ENCODE results near the gene PPRC1.

Gene PPRC1

DNA sequence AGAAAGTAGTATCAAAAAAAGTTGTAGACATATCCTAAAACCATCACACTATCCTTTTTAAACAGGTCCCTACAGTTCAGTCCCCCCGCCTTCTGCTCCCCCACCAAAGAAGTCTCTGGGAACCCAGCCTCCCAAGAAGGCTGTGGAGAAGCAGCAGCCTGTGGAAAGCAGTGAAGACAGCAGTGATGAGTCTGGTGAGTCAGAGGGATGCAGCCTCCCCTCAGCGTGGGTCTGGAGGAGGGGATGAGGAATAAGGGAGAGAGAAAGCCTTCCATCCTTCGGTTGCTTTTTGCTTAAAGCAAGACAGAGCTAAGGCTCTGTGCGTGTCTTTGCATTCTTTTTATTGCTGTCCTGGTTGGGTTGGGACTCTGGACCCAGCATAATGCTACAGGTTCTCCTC, 27.0 kb downstream of the PPRC1 start:
- no peak for DNase-seq
- Histone ChIP-seq H3K4me2 (ENCODE audit: low read depth, low read length) (no peak overlapping the region), H2AFZ (ENCODE audit: low read length) (no peak overlapping the region), H3K27ac (ENCODE audit: low read length) (no peak overlapping the region), H3K79me2 (ENCODE audit: low read length) (peaks cover 48% of the 10 kb centered on the region), H3K27me3 (replicated peaks; ENCODE audit: insufficient read depth, low read length) (no peaks in the 10 kb centered on the region), H3K36me3 (replicated peaks; ENCODE audit: insufficient read depth, low read length) (peaks cover 52% of the 10 kb centered on the region), H3K4me1 (ENCODE audit: low read length) (no peaks in the 10 kb centered on the region), H3K9me2 (replicated peaks; ENCODE audit: insufficient read depth, low read length) (no peaks in the 10 kb centered on the region), H3K4me3 (ENCODE audit: low read length) (no peak overlapping the region), H3F3A (ENCODE audit: insufficient read depth, low read length) (peaks cover 18% of the 10 kb centered on the region), H3K9ac (ENCODE audit: low read length) (no peak overlapping the region), H3K9me3 (replicated peaks; ENCODE audit: insufficient read depth, low read length) (no peaks in the 10 kb centered on the region), H4K20me1 (ENCODE audit: insufficient read depth, low read length) (peaks cover 27% of the 10 kb centered on the region; the same call in 1 of the 2 replicates)
- TF ChIP-seq, protein P1, sequence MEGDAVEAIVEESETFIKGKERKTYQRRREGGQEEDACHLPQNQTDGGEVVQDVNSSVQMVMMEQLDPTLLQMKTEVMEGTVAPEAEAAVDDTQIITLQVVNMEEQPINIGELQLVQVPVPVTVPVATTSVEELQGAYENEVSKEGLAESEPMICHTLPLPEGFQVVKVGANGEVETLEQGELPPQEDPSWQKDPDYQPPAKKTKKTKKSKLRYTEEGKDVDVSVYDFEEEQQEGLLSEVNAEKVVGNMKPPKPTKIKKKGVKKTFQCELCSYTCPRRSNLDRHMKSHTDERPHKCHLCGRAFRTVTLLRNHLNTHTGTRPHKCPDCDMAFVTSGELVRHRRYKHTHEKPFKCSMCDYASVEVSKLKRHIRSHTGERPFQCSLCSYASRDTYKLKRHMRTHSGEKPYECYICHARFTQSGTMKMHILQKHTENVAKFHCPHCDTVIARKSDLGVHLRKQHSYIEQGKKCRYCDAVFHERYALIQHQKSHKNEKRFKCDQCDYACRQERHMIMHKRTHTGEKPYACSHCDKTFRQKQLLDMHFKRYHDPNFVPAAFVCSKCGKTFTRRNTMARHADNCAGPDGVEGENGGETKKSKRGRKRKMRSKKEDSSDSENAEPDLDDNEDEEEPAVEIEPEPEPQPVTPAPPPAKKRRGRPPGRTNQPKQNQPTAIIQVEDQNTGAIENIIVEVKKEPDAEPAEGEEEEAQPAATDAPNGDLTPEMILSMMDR (IDR thresholded peaks at IDR 0.05; ENCODE audit: low read length), result no peak
- no peak for TF ChIP-seq EZH2phosphoT487 (IDR thresholded peaks at IDR 0.05; ENCODE audit: low read length)
- no peak for TF ChIP-seq EZH2 (optimal IDR thresholded peaks at IDR 0.05; ENCODE audit: low read depth, low read length)

DNA sequence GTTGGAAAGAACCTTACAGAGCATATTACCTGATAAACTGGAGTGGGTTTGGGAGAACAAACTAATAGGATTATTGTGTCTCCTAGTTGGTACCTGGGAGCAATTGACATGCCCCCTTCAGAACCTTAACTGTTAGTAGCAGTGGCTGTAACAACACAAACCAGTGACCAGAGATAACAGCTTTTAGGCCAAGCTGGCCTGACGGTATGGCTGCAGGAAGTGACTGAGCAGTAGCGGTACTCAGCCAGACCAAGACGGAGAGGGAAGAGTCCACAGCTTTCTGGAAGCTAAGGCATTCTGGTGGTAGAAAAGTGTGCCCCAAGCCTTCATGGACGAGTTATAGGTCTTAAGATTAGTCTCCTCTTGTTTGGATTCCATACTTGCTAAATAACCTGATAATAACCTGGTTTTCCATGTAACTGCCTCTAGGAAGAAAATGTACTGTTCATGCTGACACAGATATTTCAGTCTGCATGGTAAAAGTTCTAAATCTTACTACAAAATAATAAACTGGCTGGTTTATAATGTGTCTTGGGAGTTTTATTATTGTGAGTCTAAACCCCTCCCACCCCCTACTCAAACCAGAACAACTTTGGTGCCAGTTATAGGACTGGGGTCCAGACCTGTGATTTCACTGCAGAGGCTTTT, 30.6 kb downstream of the PPRC1 start:
- H3K4me3 ChIP-seq (ENCODE audit: low read length), result no peak overlapping the region

DNA sequence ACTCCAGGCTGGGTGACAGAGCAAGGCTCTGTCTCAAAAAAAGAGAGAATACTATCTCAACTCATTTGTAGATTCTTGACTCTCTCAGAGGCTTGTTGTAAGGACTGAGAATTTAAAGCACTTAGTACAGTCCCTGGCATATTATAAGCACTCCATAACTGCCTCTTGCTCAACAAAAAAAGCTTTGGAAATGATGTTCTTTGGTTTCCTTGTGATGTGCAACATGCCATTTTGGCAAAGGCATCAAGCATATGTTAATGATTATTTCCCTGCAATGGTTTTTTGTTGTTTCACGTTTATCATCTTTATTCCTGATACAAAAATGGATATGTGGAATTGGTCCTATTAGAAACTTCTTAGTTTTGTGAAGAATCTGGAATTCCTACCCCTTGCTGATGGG, 35.0 kb downstream of the PPRC1 start:
- H3K4me3 ChIP-seq (ENCODE audit: low read length), result no peak overlapping the region
- peaks cover 8% of the 10 kb centered on the region for H3K4me1 ChIP-seq (ENCODE audit: low read length)
- H2AFZ ChIP-seq (ENCODE audit: low read length), result no peak overlapping the region
- no peak overlapping the region for H3K27ac ChIP-seq (ENCODE audit: low read length)
- H3K27me3 ChIP-seq (replicated peaks; ENCODE audit: insufficient read depth, low read length), result no peaks in the 10 kb centered on the region
- peaks cover 8% of the 10 kb centered on the region for H3K36me3 ChIP-seq (replicated peaks; ENCODE audit: insufficient read depth, low read length)
- DNase-seq, result no peak
- H3K9ac ChIP-seq (ENCODE audit: low read length), result no peak overlapping the region
- H3K9me2 ChIP-seq (replicated peaks; ENCODE audit: insufficient read depth, low read length), result no peaks in the 10 kb centered on the region
- TF ChIP-seq, protein P1 (IDR thresholded peaks at IDR 0.05; ENCODE audit: low read length), result no peak
- TF ChIP-seq EZH2phosphoT487 (IDR thresholded peaks at IDR 0.05; ENCODE audit: low read length), result no peak
- H3K9me3 ChIP-seq (replicated peaks; ENCODE audit: insufficient read depth, low read length), result no peaks in the 10 kb centered on the region
- H3F3A ChIP-seq (ENCODE audit: insufficient read depth, low read length), result peaks cover 31% of the 10 kb centered on the region
- H3K79me2 ChIP-seq (ENCODE audit: low read length), result no peaks in the 10 kb centered on the region
- H4K20me1 ChIP-seq (ENCODE audit: insufficient read depth, low read length), result no peaks in the 10 kb centered on the region
- H3K4me2 ChIP-seq (ENCODE audit: low read depth, low read length), result no peak overlapping the region

More for the DNA sequence above, 30.6 kb downstream of the PPRC1 start:
- TF ChIP-seq EZH2phosphoT487 (IDR thresholded peaks at IDR 0.05; ENCODE audit: low read length), result no peak
- TF ChIP-seq EZH2 (optimal IDR thresholded peaks at IDR 0.05; ENCODE audit: low read depth, low read length), result no peak
- Histone ChIP-seq H3K4me2 (ENCODE audit: low read depth, low read length) (no peak overlapping the region), H3K27ac (ENCODE audit: low read length) (no peak overlapping the region), H3K4me1 (ENCODE audit: low read length) (peaks cover 2% of the 10 kb centered on the region), H3F3A (ENCODE audit: insufficient read depth, low read length) (peaks cover 37% of the 10 kb centered on the region), H2AFZ (ENCODE audit: low read length) (no peak overlapping the region), H3K36me3 (replicated peaks; ENCODE audit: insufficient read depth, low read length) (peaks cover 33% of the 10 kb centered on the region), H3K27me3 (replicated peaks; ENCODE audit: insufficient read depth, low read length) (no peaks in the 10 kb centered on the region), H3K9me3 (replicated peaks; ENCODE audit: insufficient read depth, low read length) (no peaks in the 10 kb centered on the region), H3K9me2 (replicated peaks; ENCODE audit: insufficient read depth, low read length) (no peaks in the 10 kb centered on the region), H4K20me1 (ENCODE audit: insufficient read depth, low read length) (peaks cover 5% of the 10 kb centered on the region; the same call in 1 of the 2 replicates), H3K9ac (ENCODE audit: low read length) (no peak overlapping the region), H3K79me2 (ENCODE audit: low read length) (peaks cover 12% of the 10 kb centered on the region)
- no peak for DNase-seq

DNA sequence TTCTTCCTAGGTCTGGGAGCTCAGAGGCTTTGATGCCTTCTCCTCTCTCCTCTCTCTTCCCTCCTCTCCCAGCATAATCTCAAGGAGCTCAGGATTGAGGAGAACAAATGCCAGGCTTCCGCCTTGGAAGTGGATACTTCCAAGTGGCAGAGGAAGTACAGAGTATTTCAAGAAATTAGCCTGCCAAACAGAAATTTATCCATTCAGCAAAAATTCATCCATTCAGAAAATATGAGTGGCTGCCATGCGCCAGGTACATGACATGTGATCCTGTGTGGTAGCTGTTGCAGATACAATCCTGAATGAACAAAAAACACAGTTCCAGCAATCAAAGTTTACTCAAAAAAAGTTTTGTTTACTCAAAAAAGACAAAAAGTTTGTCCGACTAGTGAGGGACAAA, 37.8 kb downstream of the PPRC1 start:
- H3K4me2 ChIP-seq (ENCODE audit: low read depth, low read length), result no peak overlapping the region
- no peak for DNase-seq

More for the DNA sequence above, 37.8 kb downstream of the PPRC1 start:
- H3K27me3 ChIP-seq (replicated peaks; ENCODE audit: insufficient read depth, low read length), result no peaks in the 10 kb centered on the region
- H3K79me2 ChIP-seq (ENCODE audit: low read length), result no peaks in the 10 kb centered on the region
- TF ChIP-seq EZH2phosphoT487 (IDR thresholded peaks at IDR 0.05; ENCODE audit: low read length) (no peak), EZH2 (optimal IDR thresholded peaks at IDR 0.05; ENCODE audit: low read depth, low read length) (no peak)
- TF ChIP-seq, protein P1 (IDR thresholded peaks at IDR 0.05; ENCODE audit: low read length), result no peak
- no peak overlapping the region for H3K9ac ChIP-seq (ENCODE audit: low read length)
- no peak overlapping the region for H2AFZ ChIP-seq (ENCODE audit: low read length)
- no peaks in the 10 kb centered on the region for H3K9me3 ChIP-seq (replicated peaks; ENCODE audit: insufficient read depth, low read length)
- H3K27ac ChIP-seq (ENCODE audit: low read length), result no peak overlapping the region
- H3K9me2 ChIP-seq (replicated peaks; ENCODE audit: insufficient read depth, low read length), result no peaks in the 10 kb centered on the region
- H4K20me1 ChIP-seq (ENCODE audit: insufficient read depth, low read length), result no peaks in the 10 kb centered on the region
- no peaks in the 10 kb centered on the region for H3K36me3 ChIP-seq (replicated peaks; ENCODE audit: insufficient read depth, low read length)
- no peak overlapping the region for H3K4me3 ChIP-seq (ENCODE audit: low read length)
- peaks cover 26% of the 10 kb centered on the region for H3F3A ChIP-seq (ENCODE audit: insufficient read depth, low read length)
- H3K4me1 ChIP-seq (ENCODE audit: low read length), result peaks cover 8% of the 10 kb centered on the region

Measured in MM.1S (cell line).